ENCODE data around the gene SPATA18. TPM values are rescaled to one million over a fixed set of nuclear protein-coding genes. Genes with fewer than 3 reads are reported as not detected.

SPATA18 gene
- total RNA-seq, 4 donors from 2014 or later: 8.5 to 31.8 (median 11.8) TPM

- WGBS, 2 donors: 77 to 91% methylated on average over 1 of the region's 1 CpG
- no peak for DNase-seq (ENCODE audit: low spot score in 2 of 2)
- no peak overlapping the region for H3K4me3 ChIP-seq (ENCODE audit: low read depth, poor library complexity, severe bottlenecking)
- TF ChIP-seq POLR2A (IDR thresholded peaks at IDR 0.05) (no peak), CTCF (IDR thresholded peaks at IDR 0.05) (no peak)
- intact Hi-C loops (cut with DNase I; ENCODE audit: low total_unique reads): no loop called here
Observed at GRCh38 chr4:52107745-52108144, 56.6 kb downstream of the SPATA18 start.

GRCh38 chr4:52110171-52110570, 59.1 kb downstream of the SPATA18 start:
- no peak for DNase-seq (ENCODE audit: low spot score in 2 of 2)
- TF ChIP-seq POLR2A (IDR thresholded peaks at IDR 0.05) (no peak), CTCF (IDR thresholded peaks at IDR 0.05) (no peak)
- intact Hi-C loops (cut with DNase I; ENCODE audit: low total_unique reads): no loop called here
- H3K4me3 ChIP-seq (ENCODE audit: low read depth, poor library complexity, severe bottlenecking): no peak overlapping the region
- 79 to 88% methylated on average over 1 of the region's 1 CpG for WGBS, 2 donors

- no peak for TF ChIP-seq POLR2A (IDR thresholded peaks at IDR 0.05)
- no peak overlapping the region for H3K4me3 ChIP-seq (ENCODE audit: low read depth, poor library complexity, severe bottlenecking)
- WGBS, 2 donors: 26 to 38% methylated on average over 1 of the region's 1 CpG
- no peak for DNase-seq (ENCODE audit: low spot score in 2 of 2)
- intact Hi-C loops (cut with DNase I; ENCODE audit: low total_unique reads): no loop called here
Observed at GRCh38 chr4:52111995-52112394, 60.9 kb downstream of the SPATA18 start.

- TF ChIP-seq CTCF (IDR thresholded peaks at IDR 0.05) (no peak), POLR2A (IDR thresholded peaks at IDR 0.05) (no peak)
- no peak for DNase-seq (ENCODE audit: low spot score in 2 of 2)
- 37 to 39% methylated on average over 1 of the region's 1 CpG for WGBS, 2 donors
- no peak overlapping the region for H3K4me3 ChIP-seq (ENCODE audit: low read depth, poor library complexity, severe bottlenecking)
- intact Hi-C loops (cut with DNase I; ENCODE audit: low total_unique reads): no loop called here
Observed at GRCh38 chr4:52112411-52112810, 61.3 kb downstream of the SPATA18 start.

- no peak for TF ChIP-seq POLR2A (IDR thresholded peaks at IDR 0.05)
- no peak for TF ChIP-seq CTCF (IDR thresholded peaks at IDR 0.05)
- 61 to 66% methylated on average over 2 of the region's 2 CpGs for WGBS, 2 donors
- DNase-seq (ENCODE audit: low spot score in 2 of 2): no peak
- no peak overlapping the region for H3K4me3 ChIP-seq (ENCODE audit: low read depth, poor library complexity, severe bottlenecking)
- intact Hi-C loops (cut with DNase I; ENCODE audit: low total_unique reads): no loop called here
Observed at GRCh38 chr4:52116641-52117040, 65.5 kb downstream of the SPATA18 start.

GRCh38 chr4:52126226-52126625, 75.1 kb downstream of the SPATA18 start:
- H3K4me3 ChIP-seq (ENCODE audit: low read depth, poor library complexity, severe bottlenecking): no peak overlapping the region
- intact Hi-C loops (cut with DNase I; ENCODE audit: low total_unique reads): no loop called here
- 48 to 58% methylated on average over 3 of the region's 3 CpGs for WGBS, 2 donors
- TF ChIP-seq POLR2A (IDR thresholded peaks at IDR 0.05) (no peak), CTCF (IDR thresholded peaks at IDR 0.05) (no peak)
- no peak for DNase-seq (ENCODE audit: low spot score in 2 of 2)
